Activated T-helper 1 cell treated with Interleukin-2 at 50 U/mL for 16 hours (primary cell): ENCODE results near the gene DNAJA3.
"Not testable (repeated sequence)": the region's sequence is repeated elsewhere in the genome, so short reads cannot be mapped to it uniquely, and the experiment has no call there.

Experiments used
- DNase-seq: peaks from one replicate; pipeline ENCODE4 v3.0.0-alpha.2; 2020; ENCODE audit warnings: low read depth

DNAJA3 gene

GRCh38 chr16:4387781-4388180 lies 37.9 kb upstream of the DNAJA3 start:
- no peak for DNase-seq

GRCh38 chr16:4388271-4389021 lies 37.2 kb upstream of the DNAJA3 start:
- no peak for DNase-seq

GRCh38 chr16:4389051-4389955 lies 36.4 kb upstream of the DNAJA3 start:
- DNase-seq, result no peak

- no peak for DNase-seq
Observed at GRCh38 chr16:4390266-4391260, 35.1 kb upstream of the DNAJA3 start.

GRCh38 chr16:4391631-4392381 lies 33.9 kb upstream of the DNAJA3 start:
- no peak for DNase-seq

- DNase-seq, result no peak
Observed at GRCh38 chr16:4392382-4393239, 33.1 kb upstream of the DNAJA3 start.

- DNase-seq, result no peak
Observed at GRCh38 chr16:4393240-4393600, 32.4 kb upstream of the DNAJA3 start.

GRCh38 chr16:4393850-4394249 lies 31.8 kb upstream of the DNAJA3 start:
- DNase-seq, result not testable (repeated sequence)

- no peak for DNase-seq
Observed at GRCh38 chr16:4395055-4395726, 30.5 kb upstream of the DNAJA3 start.

GRCh38 chr16:4399001-4399730 lies 26.5 kb upstream of the DNAJA3 start:
- DNase-seq, result no peak

- no peak for DNase-seq
Observed at GRCh38 chr16:4401094-4401501, 24.6 kb upstream of the DNAJA3 start.

- no peak for DNase-seq
Observed at GRCh38 chr16:4401510-4401909, 24.2 kb upstream of the DNAJA3 start.

GRCh38 chr16:4402439-4403132 lies 23.1 kb upstream of the DNAJA3 start:
- peak; percentile 51 for DNase-seq

GRCh38 chr16:4403133-4403949 lies 22.3 kb upstream of the DNAJA3 start:
- no peak for DNase-seq

- DNase-seq, result no peak
Observed at GRCh38 chr16:4404247-4404966, 21.3 kb upstream of the DNAJA3 start.

GRCh38 chr16:4404967-4405696 lies 20.5 kb upstream of the DNAJA3 start:
- DNase-seq, result no peak
